Non-pigmented ciliary epithelial cell (primary cell): Measurements from ENCODE around the gene CNTN1.

Experiments used
- DNase-seq: peaks from one replicate; pipeline ENCODE4 v3.0.0-alpha.2; 2010; ENCODE audit warnings: low read depth

The CNTN1 gene

GRCh38 chr12:40970320-40970907, 278.2 kb downstream of the CNTN1 start:
- DNase-seq, result no peak

- no peak for DNase-seq
These were observed 279.7 kb downstream of the CNTN1 start for GRCh38 chr12:40971911-40972310.

- DNase-seq, result no peak
These were observed 284.3 kb downstream of the CNTN1 start for GRCh38 chr12:40976546-40976945.

DNA sequence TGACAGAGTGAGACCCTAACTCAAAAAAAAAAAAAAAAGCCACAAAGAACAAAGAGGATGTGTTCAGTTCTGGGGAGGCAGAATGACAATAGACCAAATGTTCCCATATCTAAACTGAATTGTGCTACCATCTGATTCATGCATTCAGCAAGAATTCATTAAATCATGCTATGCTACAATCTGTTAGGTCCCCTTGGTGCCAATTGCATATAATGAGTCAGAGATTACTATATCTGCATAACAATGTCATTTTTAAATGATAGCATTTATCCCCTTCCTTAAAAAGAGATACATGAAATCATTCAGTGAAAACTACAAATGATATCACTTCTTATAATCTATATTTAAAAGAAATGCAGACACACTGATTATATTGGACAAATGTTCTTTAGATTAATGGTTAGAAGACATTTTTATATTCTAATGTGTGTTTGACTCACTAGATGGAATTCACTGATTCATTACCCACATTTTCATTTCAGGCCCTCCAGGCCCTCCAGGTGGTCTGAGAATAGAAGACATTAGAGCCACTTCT, 288.3 kb downstream of the CNTN1 start:
- no peak for DNase-seq

GRCh38 chr12:40986001-40986400, 293.8 kb downstream of the CNTN1 start:
- no peak for DNase-seq

GRCh38 chr12:40988355-40988754, 296.1 kb downstream of the CNTN1 start:
- no peak for DNase-seq

DNA sequence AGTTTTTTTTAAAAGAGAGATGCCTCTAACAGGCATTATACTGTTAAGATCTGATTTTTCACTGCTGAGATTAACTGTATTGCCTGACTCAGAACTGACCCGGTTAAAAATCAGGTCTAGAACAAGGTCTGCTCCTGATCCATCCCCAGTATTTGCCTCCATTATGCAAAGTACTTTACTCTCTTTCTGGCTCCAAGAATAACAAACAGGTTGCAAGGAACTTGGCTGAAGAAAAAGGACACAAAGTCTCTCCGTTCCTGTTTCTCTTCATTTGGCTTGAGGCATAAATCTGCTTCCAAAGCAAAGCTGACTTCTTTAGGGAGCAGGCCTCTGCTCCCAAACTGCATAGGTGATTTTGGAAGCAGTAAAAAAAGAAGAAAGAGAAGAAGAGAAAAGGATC, 296.6 kb downstream of the CNTN1 start:
- DNase-seq, result no peak

GRCh38 chr12:40989785-40990184, 297.5 kb downstream of the CNTN1 start:
- DNase-seq, result no peak

DNA sequence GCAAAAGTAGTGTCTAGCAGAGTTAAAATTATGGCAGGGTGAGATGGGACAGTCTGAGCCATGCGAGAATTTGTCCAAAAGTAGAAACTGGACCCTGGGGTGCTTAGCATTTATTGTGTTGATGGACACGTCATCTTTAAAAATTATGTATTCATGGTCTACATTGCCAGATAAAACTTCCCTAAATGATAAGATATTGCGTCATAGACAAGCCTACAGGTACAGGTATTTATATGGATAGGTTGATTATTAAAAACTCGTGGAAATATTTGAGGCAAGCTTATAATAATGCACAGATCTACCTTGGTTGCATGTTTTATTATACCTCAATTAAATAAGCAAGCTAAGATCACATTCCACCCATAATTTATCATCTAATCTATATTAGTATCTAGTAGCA, 299.9 kb downstream of the CNTN1 start:
- no peak for DNase-seq

DNA sequence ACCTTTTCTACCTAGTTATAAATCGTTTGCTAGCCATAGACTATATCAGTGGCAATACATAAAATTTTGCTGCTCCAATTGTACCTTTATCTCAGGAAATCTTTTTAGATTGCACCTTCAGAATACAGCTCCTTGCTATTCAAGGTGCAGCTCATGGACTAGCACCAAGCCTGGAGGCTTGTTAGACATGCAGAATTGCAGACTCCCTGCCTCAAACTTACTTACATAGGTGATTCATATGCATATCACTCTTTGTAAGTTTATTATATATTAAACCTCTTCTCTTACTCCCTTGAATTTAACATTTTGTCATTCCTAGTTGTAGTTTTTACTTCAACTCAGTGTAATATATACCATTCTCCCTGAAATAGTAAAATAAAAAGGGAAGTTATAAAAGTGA, 300.4 kb downstream of the CNTN1 start:
- no peak for DNase-seq

DNA sequence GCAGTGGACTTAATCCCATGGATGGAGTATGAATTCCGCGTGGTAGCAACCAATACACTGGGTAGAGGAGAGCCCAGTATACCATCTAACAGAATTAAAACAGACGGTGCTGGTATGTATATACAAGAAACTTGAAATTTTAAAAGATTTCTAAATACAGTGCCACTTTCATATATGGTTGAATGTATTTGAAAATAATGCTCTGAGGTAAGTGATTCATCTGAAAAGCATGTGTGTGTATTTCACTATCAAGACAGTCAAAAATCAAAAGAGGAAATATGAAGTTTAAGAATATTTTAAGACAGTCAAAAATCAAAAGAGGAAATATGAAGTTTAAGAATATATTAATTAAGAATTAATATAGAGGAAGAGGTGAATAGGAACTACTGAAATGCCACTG, 300.9 kb downstream of the CNTN1 start:
- DNase-seq, result no peak

DNA sequence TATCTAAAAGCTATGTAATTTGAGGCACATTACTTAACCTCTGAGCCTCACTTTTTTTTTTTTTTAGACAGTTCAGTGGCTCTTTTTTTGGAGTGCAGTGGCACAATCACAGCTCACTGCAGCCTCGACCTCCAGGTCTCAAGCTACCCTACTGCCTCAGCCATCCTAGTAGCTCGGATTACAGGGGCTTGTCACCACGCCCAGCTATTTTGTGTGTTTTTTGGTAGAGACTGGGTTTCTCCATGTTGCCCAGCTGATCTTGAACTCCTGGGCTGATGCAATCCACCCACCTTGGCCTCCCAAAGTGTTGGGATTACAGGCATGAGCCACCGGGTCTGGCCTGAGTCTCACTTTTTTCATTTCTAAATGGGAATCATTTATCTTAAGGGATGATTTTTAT, 303.9 kb downstream of the CNTN1 start:
- DNase-seq, result no peak

DNA sequence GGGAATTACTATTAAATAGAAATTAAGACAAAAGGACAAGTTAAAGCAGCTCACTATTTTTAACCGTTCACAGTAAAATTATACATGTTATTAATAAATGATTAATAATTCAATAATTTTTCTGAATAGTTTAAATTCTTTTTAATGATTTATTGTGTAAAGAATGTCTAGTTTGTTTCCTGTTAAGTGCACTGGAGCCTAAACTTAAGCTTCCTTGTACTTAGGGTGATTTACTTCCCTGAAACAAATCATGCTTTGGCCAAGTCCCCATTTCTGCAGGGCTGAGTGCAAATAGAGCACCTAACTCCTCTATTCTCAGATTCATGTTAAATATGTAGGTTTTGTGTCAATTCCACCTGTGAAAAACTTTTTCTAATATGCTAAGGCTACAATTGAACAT, 307.0 kb downstream of the CNTN1 start:
- DNase-seq, result no peak

DNA sequence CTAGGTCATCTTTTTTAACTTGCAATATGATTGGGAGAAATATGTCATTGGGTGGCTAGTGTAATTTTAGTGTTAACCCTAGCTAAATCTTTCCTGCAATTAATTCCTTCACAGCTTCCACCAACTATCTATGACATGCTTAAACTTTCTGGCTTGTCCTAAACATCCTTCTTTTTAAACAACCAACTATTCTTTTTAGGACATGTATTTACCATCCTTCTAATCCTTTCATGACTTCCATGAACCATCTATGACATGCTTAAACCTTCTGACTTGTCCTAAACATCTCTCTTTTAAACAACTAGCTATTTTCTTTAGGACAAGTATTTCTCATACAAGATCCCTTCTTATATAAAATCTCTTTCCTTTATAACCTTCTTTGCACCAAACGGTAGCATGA, 316.2 kb downstream of the CNTN1 start:
- no peak for DNase-seq

- no peak for DNase-seq
These were observed 319.7 kb downstream of the CNTN1 start for GRCh38 chr12:41011939-41012338.

DNA sequence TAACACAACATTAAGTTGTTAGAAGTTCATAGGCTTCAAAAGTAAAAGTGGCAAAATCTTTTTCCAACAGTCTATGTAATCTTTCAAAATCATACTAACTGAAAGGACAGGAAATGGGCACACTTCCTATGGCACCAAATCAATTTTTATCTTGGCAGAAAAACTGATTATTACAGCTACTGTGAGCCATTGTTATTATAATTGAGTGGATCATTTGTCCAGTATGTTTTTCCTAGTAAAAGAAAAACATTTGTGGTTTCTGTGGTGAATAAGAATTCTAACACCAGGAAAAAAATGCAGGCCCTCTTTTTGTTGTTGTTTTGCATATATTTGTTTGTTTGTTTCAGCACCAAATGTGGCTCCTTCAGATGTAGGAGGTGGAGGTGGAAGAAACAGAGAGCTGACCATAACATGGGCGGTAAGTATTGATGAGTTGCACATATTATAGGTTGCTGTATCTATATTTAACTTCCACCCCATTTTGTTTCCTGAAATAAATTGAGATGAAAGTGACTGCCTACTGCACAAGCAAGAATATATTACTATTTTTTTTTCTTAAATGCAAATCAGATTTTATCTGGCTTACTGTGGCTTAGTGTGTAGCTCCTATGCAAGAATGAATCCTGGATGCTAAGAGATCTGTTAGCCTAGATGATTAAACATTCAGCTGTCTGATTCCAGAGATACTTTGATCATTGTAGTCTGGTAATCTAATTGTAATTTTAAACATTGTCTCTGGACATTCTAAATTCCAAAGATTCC, 321.8 kb downstream of the CNTN1 start:
- DNase-seq, result no peak

- DNase-seq, result peak; percentile 17
These were observed 322.4 kb downstream of the CNTN1 start for GRCh38 chr12:41014643-41015020.

DNA sequence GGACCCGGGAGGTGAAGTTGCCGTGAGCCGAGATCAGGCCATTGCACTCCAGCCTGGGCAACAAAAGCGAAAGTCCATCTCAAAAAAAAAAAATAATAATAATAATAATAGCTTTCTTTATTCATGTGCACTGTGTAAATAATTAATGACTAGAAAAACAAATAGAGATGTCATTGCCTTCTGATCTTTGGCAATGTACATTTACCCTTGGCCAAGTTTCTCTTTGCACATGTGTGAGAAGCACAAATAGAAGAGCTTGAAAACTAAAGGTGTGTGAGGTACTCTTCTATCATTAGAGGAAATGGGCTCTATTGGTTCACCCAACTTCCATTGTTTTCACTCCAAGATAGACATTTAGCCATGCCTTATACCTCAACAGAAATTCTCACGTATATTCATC, 325.8 kb downstream of the CNTN1 start:
- DNase-seq, result no peak

DNA sequence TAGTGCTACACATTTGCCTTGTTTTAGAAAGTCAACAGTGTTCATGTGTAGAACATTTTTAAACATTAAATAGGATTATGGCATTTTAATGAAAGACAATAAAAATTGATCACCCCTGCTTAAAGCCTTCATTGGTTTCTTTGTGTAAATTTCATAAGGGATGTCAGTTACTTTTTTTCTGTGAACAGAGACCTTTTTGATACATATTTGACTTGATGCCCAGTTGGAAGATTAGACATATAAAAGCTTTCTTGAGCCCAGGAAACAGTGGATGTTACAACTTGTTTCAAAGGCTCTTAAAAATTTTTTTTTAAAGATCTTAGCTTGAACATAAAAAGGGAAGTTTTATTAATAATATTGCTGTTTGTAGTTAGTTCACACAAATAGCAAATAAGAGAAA, 327.2 kb downstream of the CNTN1 start:
- DNase-seq, result no peak

GRCh38 chr12:41023836-41024235, 331.6 kb downstream of the CNTN1 start:
- no peak for DNase-seq

DNA sequence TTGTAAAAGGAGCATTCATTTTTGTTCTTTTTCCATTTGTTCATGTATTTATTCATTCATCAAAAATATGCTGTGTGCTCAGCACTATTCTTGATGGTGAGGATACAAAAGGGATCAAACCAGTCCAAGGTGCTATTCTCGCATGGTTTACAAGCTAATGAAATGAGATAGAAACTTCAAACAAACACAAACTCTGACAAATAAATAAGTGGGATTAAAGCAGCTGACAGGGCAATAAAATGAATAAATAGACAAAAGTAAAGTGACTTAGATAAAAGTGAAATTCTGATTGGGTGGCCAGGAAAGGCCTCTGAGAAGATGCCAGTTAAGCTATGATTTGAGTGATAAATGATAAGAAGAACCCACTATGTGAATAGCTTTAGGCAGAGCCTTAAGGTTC, 333.9 kb downstream of the CNTN1 start:
- DNase-seq, result no peak

DNA sequence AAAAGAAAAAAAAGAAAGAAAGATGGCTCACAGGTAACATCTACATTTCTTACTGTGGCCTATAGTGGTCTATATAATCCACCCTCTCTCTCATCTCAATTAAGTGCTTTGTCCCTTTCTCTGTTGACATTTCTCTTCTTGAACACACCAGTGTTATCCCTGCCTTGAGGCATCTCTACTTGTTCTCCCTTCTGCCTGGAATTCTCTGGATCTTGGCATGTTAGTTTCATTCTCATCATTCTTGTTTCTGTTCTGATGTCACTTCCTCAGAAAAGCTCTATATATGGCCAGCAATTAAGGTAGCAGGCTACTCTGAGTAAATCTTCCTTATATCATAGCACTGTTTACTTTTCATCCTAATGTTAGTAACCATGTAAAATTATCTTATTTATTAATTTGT, 340.1 kb downstream of the CNTN1 start:
- no peak for DNase-seq

DNA sequence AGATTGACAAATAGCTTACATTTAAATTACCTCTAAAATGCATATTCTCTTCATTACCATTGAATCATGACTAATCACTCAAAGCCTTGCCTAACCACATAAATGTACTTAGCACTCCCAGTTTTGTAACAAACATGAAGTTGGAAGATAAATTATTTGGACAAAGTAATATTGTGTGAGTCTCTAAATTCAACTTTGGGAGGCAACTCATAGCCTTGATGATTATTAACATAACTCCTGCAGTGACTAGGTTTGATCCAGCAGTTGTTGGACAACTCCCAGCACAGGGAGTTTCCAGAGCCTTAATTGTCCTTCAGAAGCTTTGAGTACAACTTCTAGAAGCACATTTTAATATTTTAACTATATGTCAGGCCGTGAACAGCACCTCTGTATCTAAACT, 342.4 kb downstream of the CNTN1 start:
- no peak for DNase-seq

DNA sequence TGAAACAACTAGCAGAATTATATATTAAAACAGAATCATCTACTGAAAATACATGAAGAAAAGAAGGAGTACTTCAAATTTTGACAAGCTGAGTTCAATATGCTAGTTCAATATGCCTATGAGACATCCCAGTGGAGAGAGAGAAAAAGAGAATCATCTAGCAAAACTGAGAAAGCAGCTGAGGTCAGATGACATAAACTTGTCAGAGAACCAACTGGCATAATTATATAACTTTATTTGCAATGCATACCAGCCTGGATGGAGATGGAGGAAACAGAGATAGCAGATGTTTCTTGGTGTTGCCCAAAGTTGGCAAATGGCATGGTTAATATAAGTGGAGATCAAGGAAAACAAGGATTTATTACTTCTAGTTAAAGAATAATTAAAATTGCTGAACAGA, 347.2 kb downstream of the CNTN1 start:
- DNase-seq, result no peak
